Liver (tissue), 3 donors: ENCODE results near the gene ACVR2B.

Source experiments
- CTCF ChIP-seq: fragments of 150-350 bp; IDR thresholded peaks from 2 replicates; pipeline ENCODE4 v1.5.1; 2017; ENCODE audit warnings: improper control_type of control experiment, low read depth, low read length; ENCODE audit not compliant: missing input control
- RAD21 ChIP-seq, 2 donors: IDR thresholded peaks; 2 replicates each; pipeline ENCODE4 v1.6.1; 2016; ENCODE audit warnings: antibody characterized with exemption in 2 of 2, mild to moderate bottlenecking in 2 of 2
- SP1 ChIP-seq: IDR thresholded peaks from 2 replicates; pipeline ENCODE4 v1.6.1; 2018; ENCODE audit warnings: antibody characterized with exemption, mild to moderate bottlenecking
- TAF1 ChIP-seq: conservative IDR thresholded peaks from 2 replicates; pipeline ENCODE4 v1.6.1; 2016; ENCODE audit warnings: antibody characterized with exemption, mild to moderate bottlenecking
- donor health status: healthy.
- donor health status: healthy.

GRCh38 chr3:38510631-38511030, 56.9 kb downstream of the ACVR2B start:
- TF ChIP-seq TAF1 (no peak), CTCF (no peak), SP1 (no peak), RAD21 (IDR thresholded peaks at IDR 0.05) (no peak)
